ENCODE results near the gene CC2D1A.

CC2D1A gene

DNA sequence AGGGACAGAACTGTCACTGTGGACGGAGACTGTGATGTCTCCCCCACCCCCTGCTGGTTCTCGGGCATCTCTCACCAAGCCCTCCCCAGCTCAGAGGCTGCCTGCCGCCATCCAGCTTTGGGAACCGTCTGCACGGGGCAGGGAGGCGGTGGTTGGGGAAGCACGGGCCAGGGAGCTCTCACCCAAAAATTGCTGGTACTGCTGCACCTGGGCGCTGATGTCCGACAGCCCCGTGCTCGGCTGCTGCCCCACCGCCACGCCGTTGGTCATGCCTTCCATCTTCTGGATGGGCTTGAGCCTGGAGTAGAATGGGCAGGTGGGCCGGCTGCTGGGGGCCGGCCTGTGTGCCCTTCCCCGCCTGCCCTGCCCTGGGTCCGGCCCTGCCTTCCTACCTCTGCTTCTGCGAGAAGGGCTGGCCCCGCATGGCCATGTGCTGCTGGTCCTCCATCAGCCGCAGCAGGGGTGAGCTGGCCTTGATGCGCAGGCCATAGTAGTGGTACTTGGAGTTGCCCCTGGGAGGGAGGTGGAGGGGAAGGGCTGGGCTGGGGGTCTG lies 62.5 kb downstream of the CC2D1A start:
- no peak for TF ChIP-seq NFIC (IDR thresholded peaks at IDR 0.05)
- no peak for TF ChIP-seq TEAD4 (IDR thresholded peaks at IDR 0.05)
- no peak for TF ChIP-seq EGR1 (IDR thresholded peaks at IDR 0.05)
- TF ChIP-seq, protein P1, sequence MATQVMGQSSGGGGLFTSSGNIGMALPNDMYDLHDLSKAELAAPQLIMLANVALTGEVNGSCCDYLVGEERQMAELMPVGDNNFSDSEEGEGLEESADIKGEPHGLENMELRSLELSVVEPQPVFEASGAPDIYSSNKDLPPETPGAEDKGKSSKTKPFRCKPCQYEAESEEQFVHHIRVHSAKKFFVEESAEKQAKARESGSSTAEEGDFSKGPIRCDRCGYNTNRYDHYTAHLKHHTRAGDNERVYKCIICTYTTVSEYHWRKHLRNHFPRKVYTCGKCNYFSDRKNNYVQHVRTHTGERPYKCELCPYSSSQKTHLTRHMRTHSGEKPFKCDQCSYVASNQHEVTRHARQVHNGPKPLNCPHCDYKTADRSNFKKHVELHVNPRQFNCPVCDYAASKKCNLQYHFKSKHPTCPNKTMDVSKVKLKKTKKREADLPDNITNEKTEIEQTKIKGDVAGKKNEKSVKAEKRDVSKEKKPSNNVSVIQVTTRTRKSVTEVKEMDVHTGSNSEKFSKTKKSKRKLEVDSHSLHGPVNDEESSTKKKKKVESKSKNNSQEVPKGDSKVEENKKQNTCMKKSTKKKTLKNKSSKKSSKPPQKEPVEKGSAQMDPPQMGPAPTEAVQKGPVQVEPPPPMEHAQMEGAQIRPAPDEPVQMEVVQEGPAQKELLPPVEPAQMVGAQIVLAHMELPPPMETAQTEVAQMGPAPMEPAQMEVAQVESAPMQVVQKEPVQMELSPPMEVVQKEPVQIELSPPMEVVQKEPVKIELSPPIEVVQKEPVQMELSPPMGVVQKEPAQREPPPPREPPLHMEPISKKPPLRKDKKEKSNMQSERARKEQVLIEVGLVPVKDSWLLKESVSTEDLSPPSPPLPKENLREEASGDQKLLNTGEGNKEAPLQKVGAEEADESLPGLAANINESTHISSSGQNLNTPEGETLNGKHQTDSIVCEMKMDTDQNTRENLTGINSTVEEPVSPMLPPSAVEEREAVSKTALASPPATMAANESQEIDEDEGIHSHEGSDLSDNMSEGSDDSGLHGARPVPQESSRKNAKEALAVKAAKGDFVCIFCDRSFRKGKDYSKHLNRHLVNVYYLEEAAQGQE (IDR thresholded peaks at IDR 0.05; ENCODE audit: low read depth) = no peak

DNA sequence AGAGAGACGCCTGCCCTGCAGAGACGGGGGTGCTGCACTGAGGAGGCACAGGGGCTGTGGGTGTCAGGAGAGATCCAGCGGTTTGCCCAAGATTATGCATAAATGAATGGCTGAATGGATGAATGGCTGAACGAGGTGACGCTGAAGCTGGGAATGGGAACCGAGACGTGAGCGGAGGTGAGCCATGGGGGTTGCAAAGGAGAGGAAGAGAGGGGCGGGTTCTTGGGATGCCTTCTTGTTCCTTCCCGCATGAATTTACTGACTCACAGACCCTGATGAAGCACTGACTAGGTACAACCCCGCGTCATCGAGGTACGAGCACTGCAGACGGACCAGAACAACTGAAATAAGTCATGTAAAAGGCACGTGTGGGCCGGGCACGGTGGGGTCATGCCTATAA lies 63.0 kb downstream of the CC2D1A start:
- TF ChIP-seq, protein P2, sequence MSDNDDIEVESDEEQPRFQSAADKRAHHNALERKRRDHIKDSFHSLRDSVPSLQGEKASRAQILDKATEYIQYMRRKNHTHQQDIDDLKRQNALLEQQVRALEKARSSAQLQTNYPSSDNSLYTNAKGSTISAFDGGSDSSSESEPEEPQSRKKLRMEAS (IDR thresholded peaks at IDR 0.05) = no peak
- TF ChIP-seq FOXM1 (IDR thresholded peaks at IDR 0.05; ENCODE audit: borderline replicate concordance, low read depth) = no peak
- no peak for TF ChIP-seq TEAD4 (IDR thresholded peaks at IDR 0.05)

DNA sequence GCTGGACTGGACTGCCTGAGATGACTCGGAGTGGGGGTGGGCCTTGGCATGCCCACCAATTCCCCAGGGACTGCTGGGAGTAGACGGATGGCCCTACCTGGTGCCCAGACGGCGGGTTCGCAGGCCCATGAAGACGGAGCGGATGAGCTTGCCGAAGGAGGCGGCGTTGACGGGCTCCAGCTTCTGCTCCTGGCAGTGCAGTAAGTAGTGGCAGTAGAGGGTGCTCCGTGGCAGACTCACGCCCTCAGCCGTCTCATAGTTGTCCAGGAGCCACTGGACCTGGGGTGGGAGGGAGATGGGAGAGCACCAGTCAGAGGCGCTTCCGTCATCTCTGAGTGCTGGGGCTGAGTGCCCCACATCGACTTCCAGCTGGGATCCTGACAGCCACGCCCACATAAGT lies 63.9 kb downstream of the CC2D1A start:
- TF ChIP-seq TEAD4 (IDR thresholded peaks at IDR 0.05) = no peak
- TF ChIP-seq, protein P2 (IDR thresholded peaks at IDR 0.05) = no peak
- TF ChIP-seq FOXM1 (IDR thresholded peaks at IDR 0.05; ENCODE audit: borderline replicate concordance, low read depth) = no peak
- TF ChIP-seq NFIC (IDR thresholded peaks at IDR 0.05) = no peak
- no peak for TF ChIP-seq EP300 (IDR thresholded peaks at IDR 0.05; ENCODE audit: borderline replicate concordance)
- no peak for TF ChIP-seq ZBTB7A (IDR thresholded peaks at IDR 0.05; ENCODE audit: low read depth)

DNA sequence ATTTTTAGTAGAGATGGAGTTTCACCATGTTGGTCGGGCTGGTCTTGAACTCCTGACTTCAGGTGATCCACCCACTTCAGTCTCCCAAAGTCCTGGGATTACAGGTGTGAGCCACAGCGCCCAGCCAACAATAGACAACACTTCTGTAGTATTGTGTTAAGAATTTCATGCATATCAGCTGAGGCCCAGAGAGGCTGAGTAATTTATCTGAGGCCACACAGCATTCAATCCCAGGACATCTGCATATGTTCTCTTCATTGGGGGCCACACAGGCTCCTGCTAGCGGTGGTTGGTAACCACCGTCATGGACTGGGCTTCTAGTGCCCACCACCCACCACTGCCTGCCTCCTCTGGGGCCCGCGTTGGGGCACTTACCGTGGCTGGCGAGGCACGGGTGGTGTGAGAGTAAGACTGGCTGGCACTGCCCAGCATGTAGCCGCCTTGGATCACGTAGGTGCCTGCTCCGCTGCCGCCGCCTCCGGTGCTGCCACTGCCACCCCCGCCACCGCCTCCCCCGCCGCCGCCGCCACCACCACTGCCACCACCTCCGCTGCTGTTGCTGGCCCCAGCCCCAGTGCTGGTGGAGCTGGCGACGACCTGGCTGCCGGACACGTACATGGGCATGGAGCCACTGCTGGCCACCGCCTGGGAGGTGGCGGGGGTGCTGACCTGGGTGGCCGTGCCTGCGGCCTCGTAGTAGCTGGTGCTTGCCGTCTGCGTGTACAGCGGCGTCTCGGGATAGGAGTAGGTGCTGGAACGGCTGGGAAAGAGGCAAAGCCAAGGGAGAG lies 66.6 kb downstream of the CC2D1A start:
- no peak for TF ChIP-seq TAF1 (IDR thresholded peaks at IDR 0.05; ENCODE audit: low read depth)
- TF ChIP-seq, protein P2 (IDR thresholded peaks at IDR 0.05) = no peak
- TF ChIP-seq, protein P1 (IDR thresholded peaks at IDR 0.05; ENCODE audit: low read depth) = no peak
- TF ChIP-seq, protein P3, sequence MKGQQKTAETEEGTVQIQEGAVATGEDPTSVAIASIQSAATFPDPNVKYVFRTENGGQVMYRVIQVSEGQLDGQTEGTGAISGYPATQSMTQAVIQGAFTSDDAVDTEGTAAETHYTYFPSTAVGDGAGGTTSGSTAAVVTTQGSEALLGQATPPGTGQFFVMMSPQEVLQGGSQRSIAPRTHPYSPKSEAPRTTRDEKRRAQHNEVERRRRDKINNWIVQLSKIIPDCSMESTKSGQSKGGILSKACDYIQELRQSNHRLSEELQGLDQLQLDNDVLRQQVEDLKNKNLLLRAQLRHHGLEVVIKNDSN (IDR thresholded peaks at IDR 0.05) = no peak
- TF ChIP-seq YY1 (IDR thresholded peaks at IDR 0.05; ENCODE audit: low read depth) = no peak

DNA sequence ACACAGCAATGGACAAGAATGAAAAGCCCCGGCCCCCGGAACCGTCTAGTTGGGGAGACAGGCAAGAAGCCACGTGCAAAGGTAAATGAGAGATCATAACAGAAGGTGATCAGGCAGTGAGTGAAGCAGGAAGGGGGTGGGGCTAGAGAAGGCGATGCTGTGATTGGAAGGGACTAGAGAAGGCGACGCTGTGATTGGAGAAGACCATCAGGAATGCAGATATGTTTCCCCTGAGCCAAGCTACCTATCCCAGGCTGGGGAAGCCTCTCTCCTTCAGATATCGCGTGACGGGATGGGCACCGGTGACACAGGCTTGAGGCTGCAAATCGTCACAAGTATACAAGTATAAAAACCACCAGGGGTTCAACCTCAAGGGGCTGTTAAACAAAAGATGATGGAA lies 68.1 kb downstream of the CC2D1A start:
- TF ChIP-seq, protein P2 (IDR thresholded peaks at IDR 0.05) = peak; percentile 91
- TF ChIP-seq CREB1 (IDR thresholded peaks at IDR 0.05; ENCODE audit: low read depth) (0 out of 2 replicates have a peak, but pooled peaks have one; percentile 45), NFIC (IDR thresholded peaks at IDR 0.05) (no peak), TCF12 (IDR thresholded peaks at IDR 0.05; ENCODE audit: low read depth) (no peak), TEAD4 (IDR thresholded peaks at IDR 0.05) (no peak), EGR1 (IDR thresholded peaks at IDR 0.05) (no peak)
- TF ChIP-seq, protein P1 (IDR thresholded peaks at IDR 0.05; ENCODE audit: low read depth) = no peak

Data from Ishikawa (cell line).